Stimulated activated CD4-positive, alpha-beta T cell treated with anti-CD3 and anti-CD28 coated beads, Interleukin-15, amount 100 ng/mL, for 1 hour (primary cell): ENCODE data around the gene PMFBP1.
A peak's percentile ranks its signal among the peaks of the same experiment; 100 is the strongest.
"Not testable (repeated sequence)": the region's sequence is repeated elsewhere in the genome, so short reads cannot be mapped to it uniquely, and the experiment has no call there.

Experiments
- DNase-seq, 2 donors: peaks; one replicate each; pipeline ENCODE4 v3.0.0-alpha.2; 2020; ENCODE audit warnings: low read depth in 1 of 2, low spot score in 1 of 2

Gene PMFBP1

GRCh38 chr16:72109300-72109699, 62.7 kb downstream of the PMFBP1 start:
- no peak for DNase-seq

GRCh38 chr16:72108353-72109102, 63.4 kb downstream of the PMFBP1 start:
- no peak for DNase-seq

- DNase-seq = no peak
Measured at GRCh38 chr16:72107371-72107770, 64.6 kb downstream of the PMFBP1 start.

- DNase-seq = no peak
Measured at GRCh38 chr16:72105978-72106377, 66.0 kb downstream of the PMFBP1 start.

- no peak for DNase-seq
Measured at GRCh38 chr16:72104905-72105304, 67.0 kb downstream of the PMFBP1 start.

- no peak for DNase-seq
Measured at GRCh38 chr16:72101195-72101594, 70.8 kb downstream of the PMFBP1 start.

- DNase-seq = no peak
Measured at GRCh38 chr16:72099377-72099818, 72.6 kb downstream of the PMFBP1 start.

GRCh38 chr16:72098936-72099335, 73.0 kb downstream of the PMFBP1 start:
- DNase-seq = no peak

- peak in 1 of 2 donors; percentile 8 for DNase-seq
Measured at GRCh38 chr16:72094266-72094610, 77.7 kb downstream of the PMFBP1 start.

GRCh38 chr16:72093448-72094265, 78.3 kb downstream of the PMFBP1 start, which contains the start of the genes DHX38 and TXNL4B:
Gene DHX38, plus strand, starts transcription at chr16:72093847. Its CDS starts 2,311 bp downstream, at chr16:72096158.
Gene TXNL4B, minus strand, starts transcription at chr16:72093620. Its CDS starts 2,871 bp downstream, at chr16:72090749.
- DNase-seq = peak; percentile 69 to 71

GRCh38 chr16:72092832-72093447, 79.0 kb downstream of the PMFBP1 start:
- DNase-seq = no peak

GRCh38 chr16:72091217-72091616, 80.7 kb downstream of the PMFBP1 start:
- DNase-seq = no peak

GRCh38 chr16:72085002-72085401, 87.0 kb downstream of the PMFBP1 start:
- no peak for DNase-seq

GRCh38 chr16:72084445-72084844, 87.5 kb downstream of the PMFBP1 start:
- no peak for DNase-seq

GRCh38 chr16:72083778-72084404, 88.1 kb downstream of the PMFBP1 start:
- no peak for DNase-seq

- not testable (repeated sequence) for DNase-seq
Measured at GRCh38 chr16:72076991-72077706, 94.8 kb downstream of the PMFBP1 start.

GRCh38 chr16:72075067-72075466, 96.9 kb downstream of the PMFBP1 start:
- DNase-seq = not testable (repeated sequence)

- DNase-seq = no peak
Measured at GRCh38 chr16:72073560-72074230, 98.3 kb downstream of the PMFBP1 start.

- DNase-seq = no peak
Measured at GRCh38 chr16:72072514-72073342, 99.2 kb downstream of the PMFBP1 start.
